Karpas-422 (cell line): ENCODE measurements around the gene FUT6. TPM values are rescaled to one million over a fixed set of nuclear protein-coding genes. Genes with fewer than 3 reads are reported as not detected.
A peak's percentile ranks its signal among the peaks of the same experiment; 100 is the strongest.

ENCODE experiments used
- DNase-seq: peaks from one replicate; pipeline ENCODE4 v3.0.0-alpha.2; 2015
- H2AFZ ChIP-seq: fragments of 200-600 bp; sonication (generic); 2 replicates; pipeline ENCODE4 v1.6.1; 2014; ENCODE audit warnings: antibody characterized with exemption, low read length, mixed read lengths
- H3K27ac ChIP-seq: fragments of 200-600 bp; sonication (generic); 2 replicates; pipeline ENCODE4 v1.5.1; 2014; ENCODE audit warnings: mild to moderate bottlenecking, low read length, moderate library complexity
- H3K27me3 ChIP-seq: fragments of 200-600 bp; sonication (generic); 2 replicates; pipeline ENCODE4 v1.6.1; 2014; ENCODE audit warnings: low read length, mixed read lengths
- H3K36me3 ChIP-seq: fragments of 200-600 bp; sonication (generic); 2 replicates; pipeline ENCODE4 v1.6.1; 2014; ENCODE audit warnings: low read length, mixed read lengths; ENCODE audit not compliant: insufficient read depth
- H3K4me1 ChIP-seq: fragments of 200-600 bp; sonication (generic); 2 replicates; pipeline ENCODE4 v1.6.1; 2014; ENCODE audit warnings: mild to moderate bottlenecking, low read length, mixed read lengths
- H3K4me2 ChIP-seq: fragments of 200-600 bp; sonication (generic); 2 replicates; pipeline ENCODE4 v1.6.1; 2014; ENCODE audit warnings: low read length, low read depth, mild to moderate bottlenecking; ENCODE audit not compliant: poor library complexity, severe bottlenecking
- H3K4me3 ChIP-seq: fragments of 200-600 bp; sonication (generic); 2 replicates; pipeline ENCODE4 v1.5.1; 2014; ENCODE audit warnings: mild to moderate bottlenecking, antibody characterized with exemption, low read length, mixed read lengths
- H3K79me2 ChIP-seq: fragments of 200-600 bp; sonication (generic); 2 replicates; pipeline ENCODE4 v1.6.1; 2014; ENCODE audit warnings: mild to moderate bottlenecking, low read length, mixed read lengths
- H3K9ac ChIP-seq: fragments of 200-600 bp; sonication (generic); 2 replicates; pipeline ENCODE4 v1.6.0; 2014; ENCODE audit warnings: low read length
- H3K9me2 ChIP-seq: fragments of 200-600 bp; sonication (generic), shearing (Covaris generic); replicated peaks from 2 replicates; pipeline ENCODE4 v1.6.0; 2014; ENCODE audit warnings: mild to moderate bottlenecking, low read length, moderate library complexity; ENCODE audit not compliant: insufficient read depth
- H3K9me3 ChIP-seq: fragments of 300-700, 200-600 bp; sonication (generic); 2 replicates; pipeline ENCODE4 v1.6.1; 2014; ENCODE audit warnings: low read length, mixed read lengths
- H4K20me1 ChIP-seq: fragments of 200-600 bp; sonication (generic); 2 replicates; pipeline ENCODE4 v1.6.1; 2014; ENCODE audit warnings: mild to moderate bottlenecking, antibody characterized with exemption, low read length, low read depth; ENCODE audit not compliant: insufficient read depth
- total RNA-seq: library from RNA; depleted of rRNA; stranded (reverse); fragments of >200 nt; shearing (Covaris generic); gene quantifications from 2 replicates; pipeline ENCODE4 v1.2.3, GENCODE V29; 2014; ENCODE audit warnings: low replicate concordance

Gene FUT6
- total RNA-seq, 1 experiment from 2014 or later, result not detected

DNA sequence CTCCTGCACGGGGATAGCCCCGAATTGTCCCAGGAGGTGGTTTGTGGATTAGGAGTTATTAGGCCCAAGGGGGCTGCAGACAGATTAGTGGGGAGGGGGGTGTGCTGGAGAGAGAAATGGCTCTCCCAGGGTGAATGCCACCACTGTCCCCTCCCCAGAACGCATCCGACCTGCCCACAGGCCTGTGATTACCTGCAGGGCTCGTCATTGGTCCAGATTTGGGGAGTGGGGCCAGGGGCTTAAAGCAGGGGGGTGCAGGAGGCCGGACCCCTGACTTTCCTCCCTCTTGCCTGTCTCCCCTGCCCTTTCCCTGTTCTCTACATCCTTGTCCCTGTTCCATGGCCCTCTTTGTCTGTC, 33.4 kb downstream of the FUT6 start:
- H3K4me1 ChIP-seq, result peaks cover 10% of the 10 kb centered on the region
- H3K4me2 ChIP-seq, result no peak overlapping the region
- no peak overlapping the region for H3K4me3 ChIP-seq
- H3K9me3 ChIP-seq, result no peaks in the 10 kb centered on the region
- H3K79me2 ChIP-seq, result no peaks in the 10 kb centered on the region
- H2AFZ ChIP-seq, result no peak overlapping the region
- no peaks in the 10 kb centered on the region for H3K9me2 ChIP-seq
- no peaks in the 10 kb centered on the region for H4K20me1 ChIP-seq
- no peaks in the 10 kb centered on the region for H3K27me3 ChIP-seq
- no peak overlapping the region for H3K27ac ChIP-seq
- no peak for DNase-seq
- H3K9ac ChIP-seq, result no peak overlapping the region
- H3K36me3 ChIP-seq, result no peaks in the 10 kb centered on the region

GRCh38 chr19:5805462-5806132, 33.9 kb downstream of the FUT6 start:
- Histone ChIP-seq H2AFZ (no peak overlapping the region), H3K27me3 (no peaks in the 10 kb centered on the region), H3K9me2 (no peaks in the 10 kb centered on the region), H3K9me3 (no peaks in the 10 kb centered on the region), H3K79me2 (no peaks in the 10 kb centered on the region), H3K4me3 (no peak overlapping the region), H3K27ac (no peak overlapping the region), H3K4me1 (peaks cover 10% of the 10 kb centered on the region), H4K20me1 (no peaks in the 10 kb centered on the region), H3K4me2 (no peak overlapping the region), H3K9ac (no peak overlapping the region), H3K36me3 (no peaks in the 10 kb centered on the region)
- peak; percentile 76 for DNase-seq

- Histone ChIP-seq H3K9ac (no peak within 1 kb of the TSS), H3K27ac (no peak within 1 kb of the TSS), H3K4me1 (peaks cover 10% of the 10 kb centered on the region), H3K9me2 (no peaks in the 10 kb centered on the region), H4K20me1 (no peaks in the 10 kb centered on the region), H3K9me3 (no peaks in the 10 kb centered on the region), H3K27me3 (no peaks in the 10 kb centered on the region), H3K4me2 (peak within 1 kb of the TSS; percentile 38), H3K79me2 (no peaks in the 10 kb centered on the region), H3K36me3 (no peaks in the 10 kb centered on the region), H3K4me3 (no peak within 1 kb of the TSS), H2AFZ (no peak within 1 kb of the TSS; the same call in 1 of the 2 replicates)
- DNase-seq, result peak; percentile 54
Measured at GRCh38 chr19:5804516-5805461, 34.7 kb downstream of the FUT6 start, which contains the start of gene NRTN. Gene NRTN, plus strand, starts transcription at chr19:5805067. Its CDS starts 19,099 bp downstream, at chr19:5824166.

GRCh38 chr19:5803752-5804515, 35.6 kb downstream of the FUT6 start:
- Histone ChIP-seq H3K4me1 (peaks cover 10% of the 10 kb centered on the region), H3K27me3 (no peaks in the 10 kb centered on the region), H3K9me3 (no peaks in the 10 kb centered on the region), H3K27ac (no peak overlapping the region), H3K36me3 (no peaks in the 10 kb centered on the region), H3K4me2 (peak overlapping the region; percentile 38), H3K4me3 (no peak overlapping the region; the same call in 1 of the 2 replicates), H2AFZ (peak overlapping the region; percentile 74; the same call in 1 of the 2 replicates), H4K20me1 (no peaks in the 10 kb centered on the region), H3K9ac (no peak overlapping the region), H3K9me2 (no peaks in the 10 kb centered on the region), H3K79me2 (no peaks in the 10 kb centered on the region)
- peak; percentile 98 for DNase-seq

DNA sequence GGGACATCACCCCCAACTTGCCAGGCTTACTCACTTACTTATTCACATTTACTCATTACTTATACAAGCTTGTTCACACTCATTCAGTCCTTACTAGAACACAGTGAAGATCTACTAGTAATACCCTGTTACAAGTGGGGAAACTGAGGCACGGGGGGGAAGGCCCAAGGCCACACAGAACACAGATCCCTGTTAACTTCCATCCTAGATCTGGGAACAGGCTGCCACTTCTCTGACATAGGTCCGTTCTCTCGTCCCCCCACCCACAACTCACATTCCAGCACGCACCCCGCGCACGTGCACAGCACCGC, 36.1 kb downstream of the FUT6 start:
- Histone ChIP-seq H3K4me2 (peak overlapping the region; percentile 38), H3K9me2 (no peaks in the 10 kb centered on the region), H3K36me3 (no peaks in the 10 kb centered on the region), H3K4me3 (no peak overlapping the region; the same call in 1 of the 2 replicates), H3K9me3 (no peaks in the 10 kb centered on the region), H4K20me1 (no peaks in the 10 kb centered on the region), H3K27me3 (no peaks in the 10 kb centered on the region), H3K79me2 (no peaks in the 10 kb centered on the region), H2AFZ (peak overlapping the region; percentile 74; the same call in 1 of the 2 replicates), H3K4me1 (peaks cover 10% of the 10 kb centered on the region), H3K9ac (no peak overlapping the region), H3K27ac (no peak overlapping the region)
- no peak for DNase-seq

- H3K9me2 ChIP-seq, result no peaks in the 10 kb centered on the region
- no peak overlapping the region for H3K4me2 ChIP-seq
- H3K9ac ChIP-seq, result no peak overlapping the region
- H3K36me3 ChIP-seq, result no peaks in the 10 kb centered on the region
- no peak overlapping the region for H3K27ac ChIP-seq
- H2AFZ ChIP-seq, result no peak overlapping the region
- H3K27me3 ChIP-seq, result no peaks in the 10 kb centered on the region
- no peak overlapping the region for H3K4me3 ChIP-seq
- H4K20me1 ChIP-seq, result no peaks in the 10 kb centered on the region
- DNase-seq, result no peak
- no peaks in the 10 kb centered on the region for H3K79me2 ChIP-seq
- H3K9me3 ChIP-seq, result no peaks in the 10 kb centered on the region
- peaks cover 10% of the 10 kb centered on the region for H3K4me1 ChIP-seq
Measured at GRCh38 chr19:5801796-5802619, 37.5 kb downstream of the FUT6 start.

GRCh38 chr19:5800361-5801270, 38.9 kb downstream of the FUT6 start:
- Histone ChIP-seq H3K9ac (no peak overlapping the region), H3K4me3 (no peak overlapping the region), H3K79me2 (no peaks in the 10 kb centered on the region), H2AFZ (no peak overlapping the region), H3K27ac (no peak overlapping the region), H3K9me3 (no peaks in the 10 kb centered on the region), H3K9me2 (no peaks in the 10 kb centered on the region), H4K20me1 (no peaks in the 10 kb centered on the region), H3K4me2 (no peak overlapping the region), H3K36me3 (no peaks in the 10 kb centered on the region), H3K27me3 (no peaks in the 10 kb centered on the region), H3K4me1 (peaks cover 10% of the 10 kb centered on the region)
- DNase-seq, result no peak
